ENCODE results near the gene POU2AF2. TPM values are rescaled to one million over a fixed set of nuclear protein-coding genes. Genes with fewer than 3 reads are reported as not detected.

POU2AF2 gene
- total and polyA plus RNA-seq, 2 of the 8 experiments (the other 6 are each of a cell fraction or from before 2014, with no cell fraction given), result not detected

- TF ChIP-seq GABPA (IDR thresholded peaks at IDR 0.05; ENCODE audit: borderline replicate concordance, insufficient read depth, low read length), result no peak
- TF ChIP-seq ATF3 (IDR thresholded peaks at IDR 0.05; ENCODE audit: insufficient read depth, low read depth, low read length), result no peak
- TF ChIP-seq TAF1 (IDR thresholded peaks at IDR 0.05; ENCODE audit: low read depth, low read length), result no peak
- no peak for TF ChIP-seq TAF7 (optimal IDR thresholded peaks at IDR 0.05; ENCODE audit: borderline replicate concordance, low read depth, low read length)
- no peak for TF ChIP-seq KDM4A (IDR thresholded peaks at IDR 0.05; ENCODE audit: low read depth, low read length, severe bottlenecking)
- no peak for TF ChIP-seq SIX5 (IDR thresholded peaks at IDR 0.05; ENCODE audit: low read depth, low read length)
- TF ChIP-seq SUZ12 (IDR thresholded peaks at IDR 0.05; ENCODE audit: low read length), result no peak
- TF ChIP-seq RXRA (IDR thresholded peaks at IDR 0.05; ENCODE audit: insufficient read depth, low read depth, low read length), result no peak
- TF ChIP-seq FOSL1 (IDR thresholded peaks at IDR 0.05; ENCODE audit: insufficient read depth, low read depth, low read length), result no peak
- no peak for TF ChIP-seq MAFK (IDR thresholded peaks at IDR 0.05; ENCODE audit: low read depth, low read length)
- TF ChIP-seq CHD1 (IDR thresholded peaks at IDR 0.05; ENCODE audit: low read depth, low read length), result no peak
- no peak for TF ChIP-seq POU5F1 (IDR thresholded peaks at IDR 0.05; ENCODE audit: low read depth, low read length)
- Histone ChIP-seq H3K23ac (ENCODE audit: insufficient read length) (no peak overlapping the region), H4K8ac (ENCODE audit: extremely low read depth, insufficient read depth, low read length) (no peak overlapping the region), H2BK15ac (ENCODE audit: low read length) (no peak overlapping the region), H2AK5ac (ENCODE audit: low read depth, low read length) (no peak overlapping the region), H4K91ac (replicated peaks; ENCODE audit: insufficient read length, low read length) (no peak overlapping the region), H3K4ac (replicated peaks; ENCODE audit: insufficient read length, low read depth, low read length) (no peak overlapping the region), H3K4me1 (replicated peaks in 1 of 4; ENCODE audit: control insufficient read depth in 3 of 4, insufficient read depth in 4 of 4, low read length in 3 of 4) (no peaks in the 10 kb centered on the region), H3K36me3 (ENCODE audit: control insufficient read depth in 2 of 4, insufficient read depth in 4 of 4, low read length in 3 of 4) (no peaks in the 10 kb centered on the region), H3K4me2 (ENCODE audit: insufficient read depth in 1 of 2, low read depth in 2 of 2, low read length in 2 of 2) (no peak overlapping the region), H3K9ac (replicated peaks in 1 of 4; ENCODE audit: extremely low read depth in 1 of 4, low read depth in 3 of 4, low read length in 3 of 4) (no peak overlapping the region), H3K4me3 (ENCODE audit: extremely low read depth in 1 of 4, insufficient read depth in 2 of 4, low read depth in 3 of 4, low read length in 4 of 4) (no peak overlapping the region), H2AFZ (ENCODE audit: low read length) (no peak overlapping the region), H3K18ac (ENCODE audit: extremely low read depth, low read length) (no peak overlapping the region), H4K5ac (ENCODE audit: insufficient read length, low read depth, low read length) (no peak overlapping the region), H2BK5ac (ENCODE audit: low read depth, low read length) (no peak overlapping the region), H2BK12ac (ENCODE audit: low read depth, low read length) (no peak overlapping the region), H3K79me2 (ENCODE audit: control insufficient read depth in 1 of 2, insufficient read depth in 2 of 2, low read length in 2 of 2) (no peaks in the 10 kb centered on the region), H2BK120ac (replicated peaks; ENCODE audit: low read depth, low read length) (no peak overlapping the region), H3K27ac (ENCODE audit: low read depth, low read length) (no peak overlapping the region), H3K56ac (replicated peaks; ENCODE audit: insufficient read length, low read depth, low read length) (no peak overlapping the region), H3K23me2 (ENCODE audit: low read depth, low read length) (no peaks in the 10 kb centered on the region), H3K14ac (ENCODE audit: insufficient read length) (no peak overlapping the region), H2BK20ac (ENCODE audit: low read length) (no peak overlapping the region), H3K27me3 (replicated peaks in 1 of 4; ENCODE audit: control insufficient read depth in 3 of 4, extremely low read depth in 1 of 4, insufficient read depth in 3 of 4, low read length in 3 of 4) (no peaks in the 10 kb centered on the region), H4K20me1 (replicated peaks in 1 of 2; ENCODE audit: control insufficient read depth in 1 of 2, insufficient read depth in 2 of 2, low read length in 2 of 2) (no peaks in the 10 kb centered on the region), H3K9me3 (ENCODE audit: insufficient read depth in 2 of 2, low read depth in 1 of 2, low read length in 1 of 2) (no peaks in the 10 kb centered on the region), H3K79me1 (ENCODE audit: low read depth, low read length) (no peaks in the 10 kb centered on the region)
- FAIRE-seq (no peak), DNase-seq (ENCODE audit: low read depth in 1 of 2, low spot score in 2 of 2) (no peak)
- WGBS, 2 experiments (ENCODE audit: extremely low coverage in 1 of 2, insufficient coverage in 1 of 2, insufficient read length in 1 of 2, insufficient replicate concordance in 2 of 2, low coverage in 1 of 2, low lambda C conversion rate in 2 of 2, missing lambda C conversion rate in 1 of 2), result 85% methylated on average over 2 of the region's 2 CpGs; no CpG with 5 or more reads in 1 of the 2 experiments
- POLR2A ChIA-PET (ENCODE audit: partially characterized antibody), result no interaction called here
- CTCF ChIA-PET (ENCODE audit: partially characterized antibody), result no interaction called here
Measured at GRCh38 chr11:111236383-111236782, 9.1 kb upstream of the POU2AF2 start.

Data from H1 (cell line).